Measurements from ENCODE around the gene SCML1. TPM values are rescaled to one million over a fixed set of nuclear protein-coding genes. Genes with fewer than 3 reads are reported as not detected.
"Not testable (repeated sequence)": the region's sequence is repeated elsewhere in the genome, so short reads cannot be mapped to it uniquely, and the experiment has no call there.

SCML1 gene
- total RNA-seq, 2 experiments from 2014 or later, result 5.3 to 6.1 TPM

DNA sequence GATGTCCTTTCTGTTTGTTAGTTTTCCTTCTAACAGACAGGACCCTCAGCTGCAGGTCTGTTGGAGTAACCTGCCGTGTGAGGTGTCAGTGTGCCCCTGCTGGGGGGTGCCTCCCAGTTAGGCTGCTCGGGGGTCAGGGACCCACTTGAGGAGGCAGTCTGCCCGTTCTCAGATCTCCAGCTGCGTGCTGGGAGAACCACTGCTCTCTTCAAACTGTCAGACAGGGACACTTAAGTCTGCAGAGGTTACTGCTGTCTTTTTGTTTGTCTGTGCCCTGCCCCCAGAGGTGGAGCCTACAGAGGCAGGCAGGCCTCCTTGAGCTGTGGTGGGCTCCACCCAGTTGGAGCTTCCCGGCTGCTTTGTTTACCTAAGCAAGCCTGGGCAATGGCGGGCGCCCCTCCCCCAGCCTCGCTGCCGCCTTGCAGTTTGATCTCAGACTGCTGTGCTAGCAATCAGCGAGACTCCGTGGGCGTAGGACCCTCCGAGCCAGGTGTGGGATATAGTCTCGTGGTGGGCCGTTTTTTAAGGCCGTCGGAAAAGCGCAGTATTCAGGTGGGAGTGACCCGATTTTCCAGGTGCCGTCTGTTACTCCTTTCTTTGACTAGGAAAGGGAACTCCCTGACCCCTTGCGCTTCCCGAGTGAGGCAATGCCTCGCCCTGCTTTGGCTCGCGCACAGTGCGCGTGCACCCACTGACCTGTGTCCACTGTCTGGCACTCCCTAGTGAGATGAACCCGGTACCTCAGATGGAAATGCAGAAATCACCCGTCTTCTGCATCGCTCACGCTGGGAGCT lies 49.5 kb downstream of the SCML1 start:
- H3K27me3 Mint-ChIP-seq; H3K4me1 Mint-ChIP-seq; CTCF ChIA-PET; H3K9me3 Mint-ChIP-seq; POLR2A ChIA-PET; H3K4me3 Mint-ChIP-seq; H3K36me3 Mint-ChIP-seq (ENCODE audit: low read depth); H3K27ac Mint-ChIP-seq; DNase-seq: not testable (repeated sequence)

DNA sequence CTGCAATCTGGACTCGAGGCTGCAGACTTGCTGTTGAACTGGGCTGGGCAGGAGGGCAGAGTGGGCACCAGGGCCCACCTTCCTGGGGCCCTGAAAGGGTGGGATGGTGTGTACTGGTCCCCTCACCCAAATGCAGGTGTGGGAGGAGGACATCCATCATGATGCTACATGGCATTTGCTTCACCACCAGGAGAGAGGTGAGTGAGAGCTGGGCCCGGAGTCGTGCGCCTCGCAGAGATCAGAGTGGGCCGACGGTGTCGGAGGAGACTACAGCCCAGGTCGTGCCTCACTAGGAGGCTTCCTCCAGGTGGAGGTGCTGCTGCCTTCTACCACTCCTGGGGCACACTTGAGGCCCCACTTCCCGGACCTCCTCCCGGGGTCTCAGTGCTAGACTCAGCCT lies 50.3 kb downstream of the SCML1 start:
- Mint-ChIP-seq H3K27ac (no peak overlapping the region), H3K4me3 (no peak overlapping the region), H3K27me3 (no peaks in the 10 kb centered on the region), H3K4me1 (peaks cover 10% of the 10 kb centered on the region), H3K36me3 (ENCODE audit: low read depth) (no peaks in the 10 kb centered on the region), H3K9me3 (no peaks in the 10 kb centered on the region)
- ChIA-PET CTCF (interaction anchor here (1.0 kb wide), 1 partner anchor 41 kb away, joined by 4 read pairs; no protein-coding TSS in a partner anchor), POLR2A (no interaction called here)
- DNase-seq, result no peak

DNA sequence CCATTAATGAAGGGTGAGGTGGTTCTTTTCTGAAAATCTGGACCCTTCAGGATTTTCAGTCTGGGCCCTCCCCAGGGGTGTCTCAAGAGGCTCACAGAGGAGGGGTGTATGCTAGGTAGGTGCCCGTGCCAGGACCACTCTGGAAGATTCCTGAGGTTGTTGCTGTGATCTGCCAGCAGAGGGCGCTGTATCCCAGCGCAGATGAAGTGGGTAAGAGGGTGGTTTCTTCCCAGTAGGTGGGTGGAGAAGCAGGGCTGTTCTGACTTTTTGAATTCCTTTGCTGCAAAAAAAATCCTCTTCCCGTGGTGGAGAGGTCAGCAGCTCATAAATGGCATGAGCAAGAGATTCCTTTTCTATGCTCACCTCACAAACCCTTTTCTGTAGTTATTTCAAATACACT lies 51.1 kb downstream of the SCML1 start:
- no peaks in the 10 kb centered on the region for H3K27me3 Mint-ChIP-seq
- peak; percentile 32 for DNase-seq
- no peak overlapping the region for H3K4me3 Mint-ChIP-seq
- POLR2A ChIA-PET, result no interaction called here
- H3K9me3 Mint-ChIP-seq, result no peaks in the 10 kb centered on the region
- no peak overlapping the region for H3K27ac Mint-ChIP-seq
- CTCF ChIA-PET, result interaction anchor here (1.0 kb wide), 1 partner anchor 42 kb away, joined by 4 read pairs; no protein-coding TSS in a partner anchor
- H3K36me3 Mint-ChIP-seq (ENCODE audit: low read depth), result no peaks in the 10 kb centered on the region
- H3K4me1 Mint-ChIP-seq, result peaks cover 10% of the 10 kb centered on the region

GRCh38 chrX:17788956-17789562 lies 51.8 kb downstream of the SCML1 start:
- H3K27ac Mint-ChIP-seq, result no peak overlapping the region
- no peaks in the 10 kb centered on the region for H3K36me3 Mint-ChIP-seq (ENCODE audit: low read depth)
- CTCF ChIA-PET, result no interaction called here
- H3K27me3 Mint-ChIP-seq, result no peaks in the 10 kb centered on the region
- POLR2A ChIA-PET, result no interaction called here
- H3K4me3 Mint-ChIP-seq, result no peak overlapping the region
- no peak for DNase-seq
- no peaks in the 10 kb centered on the region for H3K9me3 Mint-ChIP-seq
- H3K4me1 Mint-ChIP-seq, result peaks cover 10% of the 10 kb centered on the region

- DNase-seq, result no peak
- Mint-ChIP-seq H3K27me3 (no peaks in the 10 kb centered on the region), H3K9me3 (no peaks in the 10 kb centered on the region), H3K27ac (no peak overlapping the region), H3K36me3 (ENCODE audit: low read depth) (no peaks in the 10 kb centered on the region), H3K4me1 (peaks cover 4% of the 10 kb centered on the region), H3K4me3 (no peak overlapping the region)
- POLR2A ChIA-PET, result no interaction called here
- CTCF ChIA-PET, result no interaction called here
Measured at GRCh38 chrX:17792826-17793225, 55.5 kb downstream of the SCML1 start.

- H3K36me3 Mint-ChIP-seq (ENCODE audit: low read depth), result no peaks in the 10 kb centered on the region
- H3K27me3 Mint-ChIP-seq, result no peaks in the 10 kb centered on the region
- ChIA-PET CTCF (no interaction called here), POLR2A (no interaction called here)
- DNase-seq, result no peak
- H3K9me3 Mint-ChIP-seq, result no peaks in the 10 kb centered on the region
- no peak overlapping the region for H3K4me3 Mint-ChIP-seq
- no peak overlapping the region for H3K27ac Mint-ChIP-seq
- no peaks in the 10 kb centered on the region for H3K4me1 Mint-ChIP-seq
Measured at GRCh38 chrX:17798921-17799320, 61.6 kb downstream of the SCML1 start.

- Mint-ChIP-seq H3K36me3 (ENCODE audit: low read depth) (no peaks in the 10 kb centered on the region), H3K9me3 (no peaks in the 10 kb centered on the region), H3K27me3 (no peaks in the 10 kb centered on the region), H3K4me1 (no peaks in the 10 kb centered on the region), H3K4me3 (no peak overlapping the region), H3K27ac (no peak overlapping the region)
- CTCF ChIA-PET, result no interaction called here
- POLR2A ChIA-PET, result no interaction called here
- DNase-seq, result no peak
Measured at GRCh38 chrX:17801431-17801830, 64.1 kb downstream of the SCML1 start.

- CTCF ChIA-PET, result no interaction called here
Measured at GRCh38 chrX:17802756-17803155, 65.5 kb downstream of the SCML1 start.

GRCh38 chrX:17803449-17803848 lies 66.2 kb downstream of the SCML1 start:
- Mint-ChIP-seq H3K27me3 (no peaks in the 10 kb centered on the region), H3K27ac (no peak overlapping the region), H3K9me3 (no peaks in the 10 kb centered on the region), H3K4me1 (no peaks in the 10 kb centered on the region), H3K36me3 (ENCODE audit: low read depth) (no peaks in the 10 kb centered on the region), H3K4me3 (no peak overlapping the region)
- ChIA-PET CTCF (no interaction called here), POLR2A (no interaction called here)
- no peak for DNase-seq

More at GRCh38 chrX:17802756-17803155, 65.5 kb downstream of the SCML1 start:
- no peaks in the 10 kb centered on the region for H3K36me3 Mint-ChIP-seq (ENCODE audit: low read depth)
- no peak overlapping the region for H3K4me3 Mint-ChIP-seq
- no peaks in the 10 kb centered on the region for H3K9me3 Mint-ChIP-seq
- POLR2A ChIA-PET, result no interaction called here
- no peaks in the 10 kb centered on the region for H3K27me3 Mint-ChIP-seq
- no peak overlapping the region for H3K27ac Mint-ChIP-seq
- no peak for DNase-seq
- no peaks in the 10 kb centered on the region for H3K4me1 Mint-ChIP-seq

Other genes starting within 250 kb of the SCML1 start
- gene RAI2, start 123.8 kb downstream of the SCML1 start, total RNA-seq, result under 1 TPM in 1 of 2 experiments, not detected in 1; 0.07 TPM

Measured in activated CD4-positive, alpha-beta T cell treated with anti-CD3 and anti-CD28 coated beads, Interleukin-2, amount 10 ng/mL, durations not matched to agents 7 days and 5 days (primary cell).